ENCODE measurements around the gene ZNF417. TPM values are rescaled to one million over a fixed set of nuclear protein-coding genes. Genes with fewer than 3 reads are reported as not detected.

ZNF417 gene
- total RNA-seq, 1 experiment from 2014 or later = 22.2 TPM

DNA sequence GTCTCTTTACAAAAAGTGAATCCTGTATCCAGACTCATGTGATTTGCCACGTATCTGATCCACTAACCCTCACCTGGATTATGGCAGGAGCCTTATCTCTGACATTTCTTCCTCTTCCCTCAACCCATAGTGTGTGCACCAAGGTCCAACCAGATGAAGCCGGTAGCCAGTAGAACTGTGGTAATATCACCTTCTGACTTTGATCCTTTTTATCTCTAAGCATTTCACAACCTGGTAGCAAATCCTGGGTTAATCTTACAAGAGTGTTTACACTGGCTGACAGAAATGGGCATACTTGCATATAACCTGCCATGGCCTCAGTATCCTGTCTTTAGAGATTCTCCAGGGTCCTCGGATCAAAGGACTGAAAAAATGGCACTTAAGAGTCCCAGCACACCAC lies 1.9 kb downstream of the ZNF417 start:
- no peak overlapping the region for H3K14ac ChIP-seq (ENCODE audit: insufficient read depth, low read length)
- no peak overlapping the region for H3K4ac ChIP-seq (ENCODE audit: low read depth, low read length)
- H3K27ac Mint-ChIP-seq = no peak overlapping the region
- H3K56ac ChIP-seq (ENCODE audit: insufficient read length, low read depth, low read length) = no peak overlapping the region
- H3K9me3 ChIP-seq (ENCODE audit: control insufficient read depth, low read depth, low read length) = no peaks in the 10 kb centered on the region
- no peak overlapping the region for H2BK12ac ChIP-seq (ENCODE audit: insufficient read length, low read depth, low read length)
- H3K4me1 ChIP-seq (ENCODE audit: insufficient read depth, low read length) = no peaks in the 10 kb centered on the region
- no peak overlapping the region for H2BK15ac ChIP-seq (ENCODE audit: low read depth, low read length)
- H2BK5ac ChIP-seq (ENCODE audit: insufficient read length, low read length) = no peak overlapping the region
- H3K9ac ChIP-seq (ENCODE audit: extremely low read depth, insufficient read length, low read length) = no peak overlapping the region
- peaks cover 21 to 64% (median 48%) of the 10 kb centered on the region in 3 experiments for H3K36me3 Mint-ChIP-seq (ENCODE audit: insufficient read depth in 1 of 3, low read depth in 3 of 3)
- no peaks in the 10 kb centered on the region; the same call in 1 of the 2 replicates for H3K79me2 ChIP-seq (ENCODE audit: insufficient read depth, low read length)
- H4K91ac ChIP-seq (ENCODE audit: insufficient read length, low read depth, low read length) = no peak overlapping the region
- H3T11ph ChIP-seq (ENCODE audit: low read length) = no peak overlapping the region
- no peak overlapping the region for H2BK20ac ChIP-seq (ENCODE audit: low read depth, low read length, poor library complexity, severe bottlenecking)
- H2AFZ ChIP-seq (ENCODE audit: low read length) = no peak overlapping the region
- no peaks in the 10 kb centered on the region for H4K20me1 ChIP-seq (ENCODE audit: control insufficient read depth, insufficient read depth, insufficient read length)
- H3K4me3 Mint-ChIP-seq = peak overlapping the region; percentile 89 to 91
- H4K8ac ChIP-seq (replicated peaks; ENCODE audit: insufficient read length, low read depth, low read length) = no peak overlapping the region
- H3K27me3 Mint-ChIP-seq (ENCODE audit: low read depth) = no peaks in the 10 kb centered on the region; the same call in 1 of the 2 replicates
- H4K5ac ChIP-seq (ENCODE audit: insufficient read length, low read depth, low read length) = no peak overlapping the region
- no peaks in the 10 kb centered on the region for H3K23me2 ChIP-seq (ENCODE audit: insufficient read length, low read depth, low read length, poor library complexity, severe bottlenecking)
- H3K4me1 Mint-ChIP-seq = peaks cover 15 to 20% of the 10 kb centered on the region in 2 experiments
- H3K18ac ChIP-seq (ENCODE audit: insufficient read length, low read depth, low read length) = no peak overlapping the region
- TF ChIP-seq, protein P1, sequence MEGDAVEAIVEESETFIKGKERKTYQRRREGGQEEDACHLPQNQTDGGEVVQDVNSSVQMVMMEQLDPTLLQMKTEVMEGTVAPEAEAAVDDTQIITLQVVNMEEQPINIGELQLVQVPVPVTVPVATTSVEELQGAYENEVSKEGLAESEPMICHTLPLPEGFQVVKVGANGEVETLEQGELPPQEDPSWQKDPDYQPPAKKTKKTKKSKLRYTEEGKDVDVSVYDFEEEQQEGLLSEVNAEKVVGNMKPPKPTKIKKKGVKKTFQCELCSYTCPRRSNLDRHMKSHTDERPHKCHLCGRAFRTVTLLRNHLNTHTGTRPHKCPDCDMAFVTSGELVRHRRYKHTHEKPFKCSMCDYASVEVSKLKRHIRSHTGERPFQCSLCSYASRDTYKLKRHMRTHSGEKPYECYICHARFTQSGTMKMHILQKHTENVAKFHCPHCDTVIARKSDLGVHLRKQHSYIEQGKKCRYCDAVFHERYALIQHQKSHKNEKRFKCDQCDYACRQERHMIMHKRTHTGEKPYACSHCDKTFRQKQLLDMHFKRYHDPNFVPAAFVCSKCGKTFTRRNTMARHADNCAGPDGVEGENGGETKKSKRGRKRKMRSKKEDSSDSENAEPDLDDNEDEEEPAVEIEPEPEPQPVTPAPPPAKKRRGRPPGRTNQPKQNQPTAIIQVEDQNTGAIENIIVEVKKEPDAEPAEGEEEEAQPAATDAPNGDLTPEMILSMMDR (conservative IDR thresholded peaks at IDR 0.05) = no peak
- H3K27ac ChIP-seq (ENCODE audit: insufficient read length, low read depth, low read length) = no peak overlapping the region
- H3K4me2 ChIP-seq (ENCODE audit: insufficient read depth, insufficient read length, low read length) = no peak overlapping the region
- peaks cover 4% of the 10 kb centered on the region for H3K79me1 ChIP-seq (ENCODE audit: insufficient read depth, low read depth, low read length, poor library complexity, severe bottlenecking)
- no peak overlapping the region for H3K23ac ChIP-seq (ENCODE audit: insufficient read length, low read depth, low read length)
- H2BK120ac ChIP-seq (ENCODE audit: low read depth, low read length, poor library complexity, severe bottlenecking) = no peak overlapping the region
- no peak for DNase-seq
- H3K27me3 ChIP-seq (ENCODE audit: insufficient read depth, low read length) = no peaks in the 10 kb centered on the region
- no CpG with 5 or more reads among the region's 3 CpGs for WGBS (ENCODE audit: extremely low coverage, insufficient read length, low lambda C conversion rate)
- no peaks in the 10 kb centered on the region for H3K9me3 Mint-ChIP-seq
- no peak overlapping the region for H2AK5ac ChIP-seq (ENCODE audit: insufficient read length, low read length)

Measured in H9 (cell line).